Upper lobe of left lung (tissue), 6 donors: ENCODE results near the gene NDUFB11. TPM values are rescaled to one million over a fixed set of nuclear protein-coding genes. Genes with fewer than 3 reads are reported as not detected.

Source experiments
- ATAC-seq, 2 donors: fragments of 200-7000 bp; cut with Tn5 transposase; one replicate each; pipeline ENCODE4 v1.9.1; 2022; ENCODE audit warnings: mild to moderate bottlenecking in 2 of 2, moderate library complexity in 2 of 2; ENCODE audit not compliant: low FRiP score in 2 of 2
- DNase-seq, 2 donors: peaks; one replicate each; pipeline ENCODE4 v3.0.0-alpha.2; 2019 to 2020
- H3K27ac ChIP-seq, 4 donors: fragments of 200-600 bp; sonication (generic); one replicate each; pipeline ENCODE4 v1.5.1; 2016 to 2019
- H3K27me3 ChIP-seq, 4 donors: fragments of 200-600 bp; sonication (generic); one replicate each; pipeline ENCODE4 v1.5.1; 2017 to 2019
- H3K36me3 ChIP-seq, 4 donors: fragments of 200-600 bp; sonication (generic); one replicate each; pipeline ENCODE4 v1.5.1; 2016 to 2019
- H3K4me1 ChIP-seq, 4 donors: fragments of 200-600 bp; sonication (generic); one replicate each; pipeline ENCODE4 v1.5.1; 2018 to 2019
- H3K4me3 ChIP-seq, 4 donors: fragments of 200-600 bp; sonication (generic); one replicate each; pipeline ENCODE4 v1.5.1; 2017 to 2019; ENCODE audit warnings: mild to moderate bottlenecking in 2 of 4, moderate library complexity in 1 of 4
- H3K9me3 ChIP-seq, 4 donors: fragments of 200-600 bp; sonication (generic); one replicate each; pipeline ENCODE4 v1.5.1; 2018 to 2019
- EP300 ChIP-seq, 4 donors: sonication (generic); formaldehyde crosslinking; IDR thresholded peaks; one replicate each; pipeline ENCODE4 v1.5.1; 2017; ENCODE audit warnings: antibody characterized with exemption in 4 of 4, control low read depth in 2 of 4
- POLR2A ChIP-seq, 4 donors: fragments of 450-650 bp; IDR thresholded peaks; one replicate each; pipeline ENCODE4 v1.5.1; 2016 to 2017; ENCODE audit warnings: antibody characterized with exemption in 4 of 4, mild to moderate bottlenecking in 2 of 4
- POLR2AphosphoS5 ChIP-seq, 2 donors: sonication (generic); formaldehyde crosslinking; IDR thresholded peaks; one replicate each; pipeline ENCODE4 v1.5.1; 2017; ENCODE audit warnings: antibody characterized with exemption in 2 of 2
- WGBS, 2 donors: methylation state at CpG; one replicate each; pipeline ENCODE4 v1.1.5; 2017 to 2018; 5-methylcytosine and 5-hydroxymethylcytosine counted together
- total RNA-seq, 6 donors: library from RNA; depleted of rRNA in 4 of 6; stranded (reverse); fragments of >200 nt in 4 of 6; gene quantifications; one replicate each; pipeline versions ENCODE4 v1.1.0 to v1.2.1, GENCODE V29; 2016 to 2021
- TF ChIP-seq, protein P1 (sequence below), 6 experiments: fragments of 450-650 bp in 4 of 6; fragments of 200-600 bp in 2 of 6; sonication (generic) in 2 of 6; IDR thresholded peaks; one replicate each; pipeline ENCODE4 v1.5.1; 2016 to 2019; ENCODE audit warnings: antibody characterized with exemption in 6 of 6
- donor health status: DM: no; HTN: no; CAD: no; lungs with moderate emphysema.
- donor health status: DM: no; HTN: yes; CAD: no; lungs with severe emphysema.

Gene NDUFB11
- total RNA-seq, 6 donors from 2014 or later, result 41.9 to 77.5 (median 66.7) TPM

DNA sequence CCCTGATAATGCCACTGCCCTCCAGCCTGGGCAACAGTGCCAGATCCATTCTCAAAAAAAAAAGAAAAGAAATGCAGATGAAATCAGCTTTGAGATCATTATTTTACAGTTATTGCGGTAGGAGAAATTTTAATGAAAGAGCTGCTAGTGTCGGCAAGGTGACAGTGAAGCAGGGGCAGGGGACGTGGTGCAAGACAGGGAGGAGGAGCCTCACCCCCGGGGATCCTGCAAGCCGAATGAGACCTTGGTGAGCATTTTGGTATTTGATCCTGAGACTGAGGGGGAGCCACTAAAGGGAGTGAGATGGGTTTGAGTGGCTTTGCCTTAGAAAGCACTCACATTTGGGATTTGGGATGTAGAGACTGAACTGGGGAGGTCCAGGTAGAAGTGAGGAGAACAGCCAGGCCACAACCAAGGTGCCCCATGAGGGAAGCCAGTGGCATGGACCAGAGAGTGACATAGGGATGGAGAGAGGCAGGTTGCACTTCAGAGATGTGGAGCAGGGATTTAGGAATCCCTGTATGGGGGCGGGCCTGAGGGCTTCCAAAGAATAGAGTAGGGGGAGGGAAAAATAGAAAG, 24.1 kb upstream of the NDUFB11 start:
- Histone ChIP-seq H3K4me3 (no peak overlapping the region), H3K36me3 (peaks cover 0 to 44% (median 23%) of the 10 kb centered on the region in 4 donors), H3K27ac (no peak overlapping the region), H3K4me1 (no peaks in the 10 kb centered on the region), H3K27me3 (no peaks in the 10 kb centered on the region), H3K9me3 (peaks cover 0 to 7% (median 0%) of the 10 kb centered on the region in 4 donors)
- 78 to 86% methylated on average over 6 of the region's 6 CpGs for WGBS, 2 donors
- TF ChIP-seq POLR2A (IDR thresholded peaks at IDR 0.05) (no peak), EP300 (IDR thresholded peaks at IDR 0.05) (no peak), POLR2AphosphoS5 (IDR thresholded peaks at IDR 0.05) (no peak)
- TF ChIP-seq, protein P1, sequence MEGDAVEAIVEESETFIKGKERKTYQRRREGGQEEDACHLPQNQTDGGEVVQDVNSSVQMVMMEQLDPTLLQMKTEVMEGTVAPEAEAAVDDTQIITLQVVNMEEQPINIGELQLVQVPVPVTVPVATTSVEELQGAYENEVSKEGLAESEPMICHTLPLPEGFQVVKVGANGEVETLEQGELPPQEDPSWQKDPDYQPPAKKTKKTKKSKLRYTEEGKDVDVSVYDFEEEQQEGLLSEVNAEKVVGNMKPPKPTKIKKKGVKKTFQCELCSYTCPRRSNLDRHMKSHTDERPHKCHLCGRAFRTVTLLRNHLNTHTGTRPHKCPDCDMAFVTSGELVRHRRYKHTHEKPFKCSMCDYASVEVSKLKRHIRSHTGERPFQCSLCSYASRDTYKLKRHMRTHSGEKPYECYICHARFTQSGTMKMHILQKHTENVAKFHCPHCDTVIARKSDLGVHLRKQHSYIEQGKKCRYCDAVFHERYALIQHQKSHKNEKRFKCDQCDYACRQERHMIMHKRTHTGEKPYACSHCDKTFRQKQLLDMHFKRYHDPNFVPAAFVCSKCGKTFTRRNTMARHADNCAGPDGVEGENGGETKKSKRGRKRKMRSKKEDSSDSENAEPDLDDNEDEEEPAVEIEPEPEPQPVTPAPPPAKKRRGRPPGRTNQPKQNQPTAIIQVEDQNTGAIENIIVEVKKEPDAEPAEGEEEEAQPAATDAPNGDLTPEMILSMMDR (IDR thresholded peaks at IDR 0.05), result no peak
- DNase-seq (no peak), ATAC-seq (no peak)

DNA sequence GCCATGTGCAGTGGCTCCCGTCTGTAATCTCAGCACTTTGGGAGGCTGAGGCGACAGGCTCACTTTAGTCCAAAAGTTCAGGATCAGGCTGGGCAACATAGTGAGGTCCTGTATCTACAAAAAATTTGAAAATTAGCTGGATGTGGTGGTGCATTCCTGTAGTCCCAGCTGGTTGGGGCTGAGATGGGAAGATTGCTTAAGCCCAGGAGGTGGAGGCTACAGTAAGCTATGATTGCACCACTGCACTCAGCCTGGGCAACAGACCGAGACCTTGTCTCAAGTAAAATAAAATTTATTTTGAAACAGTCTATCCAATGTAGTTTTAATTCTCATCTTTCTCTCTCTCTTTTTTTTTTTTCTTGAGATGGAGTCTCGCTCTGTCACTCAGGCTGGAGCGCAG, 21.6 kb upstream of the NDUFB11 start:
- WGBS, 2 donors, result 94 to 99% methylated on average over 5 of the region's 5 CpGs
- Histone ChIP-seq H3K4me1 (no peaks in the 10 kb centered on the region), H3K27ac (no peak overlapping the region), H3K36me3 (peaks cover 0 to 20% (median 10%) of the 10 kb centered on the region in 4 donors), H3K9me3 (peaks cover 0 to 7% (median 0%) of the 10 kb centered on the region in 4 donors), H3K4me3 (no peak overlapping the region), H3K27me3 (no peaks in the 10 kb centered on the region)
- DNase-seq, result no peak
- TF ChIP-seq EP300 (IDR thresholded peaks at IDR 0.05) (no peak), POLR2A (IDR thresholded peaks at IDR 0.05) (no peak), POLR2AphosphoS5 (IDR thresholded peaks at IDR 0.05) (no peak)
- TF ChIP-seq, protein P1 (IDR thresholded peaks at IDR 0.05), result no peak
- no peak for ATAC-seq

DNA sequence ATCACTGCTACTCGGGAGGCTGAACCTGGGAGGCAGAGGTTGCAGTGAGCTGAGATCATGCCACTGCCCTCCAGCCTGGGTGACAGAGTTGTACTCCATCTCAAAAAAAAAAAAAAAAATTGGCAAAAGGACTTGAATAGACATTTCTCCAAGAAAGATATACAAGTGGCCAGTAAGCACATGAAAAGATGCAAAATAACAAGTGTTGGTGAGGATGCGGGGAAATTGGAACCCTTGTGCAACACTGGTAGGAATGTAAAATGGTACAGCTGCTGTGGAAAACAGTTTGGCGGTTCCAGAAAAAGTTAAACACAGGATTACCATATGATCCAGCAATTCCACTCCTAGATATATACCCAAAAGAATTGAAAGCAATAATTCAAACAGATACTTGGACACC, 19.9 kb upstream of the NDUFB11 start:
- no peak for ATAC-seq
- TF ChIP-seq, protein P1 (IDR thresholded peaks at IDR 0.05), result no peak
- TF ChIP-seq EP300 (IDR thresholded peaks at IDR 0.05) (no peak), POLR2A (IDR thresholded peaks at IDR 0.05) (no peak), POLR2AphosphoS5 (IDR thresholded peaks at IDR 0.05) (no peak)
- 96 to 100% methylated on average over 3 of the region's 3 CpGs for WGBS, 2 donors
- no peak overlapping the region for H3K4me3 ChIP-seq
- H3K27ac ChIP-seq, result no peak overlapping the region
- no peaks in the 10 kb centered on the region for H3K27me3 ChIP-seq
- H3K4me1 ChIP-seq, result no peaks in the 10 kb centered on the region
- no peak for DNase-seq
- peaks cover 0 to 7% (median 0%) of the 10 kb centered on the region in 4 donors for H3K9me3 ChIP-seq
- H3K36me3 ChIP-seq, result peaks cover 0 to 3% (median 2%) of the 10 kb centered on the region in 4 donors

DNA sequence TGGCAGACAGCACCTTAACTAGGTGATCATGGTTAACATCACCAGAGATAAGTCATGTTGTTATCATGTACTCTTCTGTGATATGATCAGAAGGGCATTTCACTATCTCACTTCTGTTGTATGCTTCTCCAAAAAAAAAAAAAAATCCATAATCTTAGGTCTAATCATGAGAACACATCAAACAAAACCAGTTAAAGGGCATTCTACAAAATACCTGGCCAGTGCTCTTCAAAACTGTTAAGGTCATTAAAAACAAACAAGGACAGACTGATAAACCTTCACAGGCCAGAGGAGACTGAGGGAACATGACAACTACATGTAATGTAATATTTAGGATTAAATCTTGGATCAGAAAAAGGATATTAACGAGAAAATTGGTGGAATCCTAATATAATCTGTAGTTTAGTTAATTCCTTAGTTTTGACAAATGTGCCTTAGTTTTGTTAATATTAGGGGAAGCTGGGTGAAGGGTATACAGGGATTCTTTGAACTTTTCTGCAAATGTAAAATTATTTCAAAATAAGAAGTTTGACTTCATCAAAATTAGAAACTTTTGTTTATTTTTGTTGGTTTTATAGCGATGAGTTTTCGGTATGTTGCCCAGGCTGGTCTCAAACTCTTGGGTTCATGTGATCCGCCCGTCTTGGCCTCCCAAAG, 18.6 kb upstream of the NDUFB11 start:
- H3K36me3 ChIP-seq, result no peaks in the 10 kb centered on the region
- ATAC-seq (no peak), DNase-seq (no peak)
- H3K27me3 ChIP-seq, result no peaks in the 10 kb centered on the region
- H3K27ac ChIP-seq, result no peak overlapping the region
- H3K4me3 ChIP-seq, result no peak overlapping the region
- H3K4me1 ChIP-seq, result no peaks in the 10 kb centered on the region
- TF ChIP-seq, protein P1 (IDR thresholded peaks at IDR 0.05), result no peak
- no peak for TF ChIP-seq POLR2AphosphoS5 (IDR thresholded peaks at IDR 0.05)
- TF ChIP-seq POLR2A (IDR thresholded peaks at IDR 0.05), result no peak
- TF ChIP-seq EP300 (IDR thresholded peaks at IDR 0.05), result no peak
- peaks cover 0 to 7% (median 0%) of the 10 kb centered on the region in 4 donors for H3K9me3 ChIP-seq
- WGBS, 2 donors, result 86 to 99% methylated on average over 5 of the region's 5 CpGs
